SK-N-SH (cell line): ENCODE data around the gene FOXP1. TPM values are rescaled to one million over a fixed set of nuclear protein-coding genes. Genes with fewer than 3 reads are reported as not detected.

Experiments
- CTCF ChIA-PET: fragments of 300-600, 350-600 bp; formaldehyde crosslinking; extraction: SDS; loops from one replicate; lab custom pipeline; 2021; lab: Yijun Ruan, JAX
- POLR2A ChIA-PET: fragments of 350-600 bp; sonication (Branson Sonifier 250); formaldehyde crosslinking; extraction: SDS; loops from one replicate; lab custom pipeline; 2020; ENCODE audit warnings: antibody characterized with exemption, inconsistent platforms; lab: Yijun Ruan, JAX
- DNase-seq: peaks from one replicate; pipeline ENCODE4 v3.0.0; 2012
- H2AFZ ChIP-seq: fragments of 200-600 bp; sonication (generic); 2 replicates; pipeline ENCODE4 v1.8.1; 2016; ENCODE audit warnings: antibody characterized with exemption, mild to moderate bottlenecking, low read depth
- H3F3A ChIP-seq: fragments of 200-600 bp; sonication (generic); replicated peaks from 2 replicates; pipeline ENCODE3; 2016; ENCODE audit warnings: antibody characterized with exemption, mild to moderate bottlenecking; ENCODE audit not compliant: insufficient read depth
- H3K27ac ChIP-seq, 2 experiments: fragments of 200-500 bp in 1 of 2; fragments of 200-600 bp in 1 of 2; sonication (Bioruptor generic) in 1 of 2; sonication (generic), shearing (Covaris generic) in 1 of 2; 2 replicates each; pipeline versions ENCODE4 v1.5.1 to v1.6.1; 2014 to 2016; ENCODE audit warnings: low read depth in 2 of 2, inconsistent platforms in 1 of 2, low read length in 1 of 2, mild to moderate bottlenecking in 1 of 2, mixed read lengths in 1 of 2
- H3K27me3 ChIP-seq: fragments of 200-600 bp; sonication (generic), shearing (Covaris generic); 2 replicates; pipeline ENCODE4 v1.6.1; 2016; ENCODE audit warnings: mixed run types; ENCODE audit not compliant: insufficient read depth
- H3K36me3 ChIP-seq, 2 experiments: fragments of 200-500 bp in 1 of 2; fragments of 200-600 bp in 1 of 2; sonication (Bioruptor generic) in 1 of 2; sonication (generic) in 1 of 2; replicated peaks in 1 of 2; 2 replicates each; pipeline versions ENCODE3 to v1.5.1; 2014 to 2016; ENCODE audit warnings: low read length in 1 of 2, mild to moderate bottlenecking in 1 of 2; ENCODE audit not compliant: insufficient read depth in 2 of 2, control insufficient read depth in 1 of 2
- H3K4me1 ChIP-seq, 2 experiments: fragments of 200-500 bp in 1 of 2; fragments of 200-600 bp in 1 of 2; sonication (Bioruptor generic) in 1 of 2; sonication (generic), shearing (Covaris generic) in 1 of 2; 2 replicates each; pipeline versions ENCODE4 v1.5.1 to v1.6.1; 2014 to 2016; ENCODE audit warnings: low read depth in 1 of 2, low read length in 1 of 2, mixed run types in 1 of 2; ENCODE audit not compliant: insufficient read depth in 2 of 2, control insufficient read depth in 1 of 2
- H3K4me2 ChIP-seq: fragments of 200-600 bp; sonication (generic), shearing (Covaris generic); 2 replicates; pipeline ENCODE4 v1.6.1; 2017; ENCODE audit warnings: mixed run types
- H3K4me3 ChIP-seq, 2 experiments: fragments of 200-500 bp in 1 of 2; fragments of 200-600 bp in 1 of 2; sonication (Bioruptor generic) in 1 of 2; sonication (generic), shearing (Covaris generic) in 1 of 2; 2 replicates each; pipeline versions ENCODE4 v1.5.1 to v1.8.1; 2014 to 2016; ENCODE audit warnings: low read depth in 2 of 2, inconsistent platforms in 1 of 2, low read length in 1 of 2, mild to moderate bottlenecking in 1 of 2, mixed read lengths in 1 of 2, moderate library complexity in 1 of 2
- H3K79me2 ChIP-seq: fragments of 200-600 bp; sonication (generic); 2 replicates; pipeline ENCODE4 v1.8.1; 2017; ENCODE audit warnings: mild to moderate bottlenecking; ENCODE audit not compliant: insufficient read depth
- H3K9ac ChIP-seq: fragments of 200-600 bp; sonication (generic); 2 replicates; pipeline ENCODE4 v1.6.1; 2017; ENCODE audit warnings: mixed run types
- H3K9me2 ChIP-seq: fragments of 200-600 bp; sonication (generic); 2 replicates; pipeline ENCODE4 v1.6.1; 2017; ENCODE audit warnings: mixed run types
- H3K9me3 ChIP-seq: fragments of 200-600 bp; sonication (generic); 2 replicates; pipeline ENCODE4 v1.6.1; 2017; ENCODE audit warnings: mixed run types, mild to moderate bottlenecking, moderate library complexity
- H4K20me1 ChIP-seq: fragments of 200-600 bp; sonication (generic); 2 replicates; pipeline ENCODE4 v1.6.1; 2017; ENCODE audit warnings: mild to moderate bottlenecking, mixed run types; ENCODE audit not compliant: insufficient read depth
- FOXJ3 ChIP-seq: sonication (generic); formaldehyde crosslinking; IDR thresholded peaks from 2 replicates; pipeline ENCODE4 v1.5.1; 2020; ENCODE audit warnings: mild to moderate bottlenecking, missing genetic modification reagents
- FOXM1 ChIP-seq: IDR thresholded peaks from 2 replicates; pipeline ENCODE4 v1.4.0; 2012; ENCODE audit warnings: low read depth, mild to moderate bottlenecking
- GABPA ChIP-seq: IDR thresholded peaks from 2 replicates; pipeline ENCODE4 v1.4.0; 2012; ENCODE audit warnings: low read depth, mild to moderate bottlenecking
- GATA2 ChIP-seq: sonication (generic); formaldehyde crosslinking; IDR thresholded peaks from 2 replicates; pipeline ENCODE4 v1.5.0; 2020; ENCODE audit warnings: mild to moderate bottlenecking, missing genetic modification reagents
- JUND ChIP-seq: IDR thresholded peaks from 2 replicates; pipeline ENCODE4 v1.4.0; 2012
- MEF2A ChIP-seq: IDR thresholded peaks from 2 replicates; pipeline ENCODE4 v1.4.0; 2012; ENCODE audit warnings: low read depth, borderline replicate concordance
- NFIC ChIP-seq: IDR thresholded peaks from 2 replicates; pipeline ENCODE4 v1.4.0; 2012; ENCODE audit warnings: borderline replicate concordance
- NRF1 ChIP-seq: IDR thresholded peaks from 2 replicates; pipeline ENCODE4 v1.6.1; 2012; ENCODE audit warnings: low read depth, mild to moderate bottlenecking, low read length
- RFX5 ChIP-seq: IDR thresholded peaks from 2 replicates; pipeline ENCODE4 v1.6.1; 2012; ENCODE audit warnings: mild to moderate bottlenecking, improper control_type of control experiment, low read length
- RXRA ChIP-seq: IDR thresholded peaks from 2 replicates; pipeline ENCODE4 v1.4.0; 2012; ENCODE audit warnings: low read depth, mild to moderate bottlenecking, borderline replicate concordance
- SIN3A ChIP-seq: IDR thresholded peaks from 2 replicates; pipeline ENCODE4 v1.6.1; 2012; ENCODE audit warnings: low read depth, mild to moderate bottlenecking, low read length, moderate library complexity, borderline replicate concordance
- SMC3 ChIP-seq: IDR thresholded peaks from 2 replicates; pipeline ENCODE4 v1.6.1; 2012; ENCODE audit warnings: low read depth, low read length, improper control_type of control experiment
- TAF1 ChIP-seq: IDR thresholded peaks from 2 replicates; pipeline ENCODE4 v1.6.1; 2012; ENCODE audit warnings: low read depth, mild to moderate bottlenecking, low read length, moderate library complexity, borderline replicate concordance
- USF1 ChIP-seq: IDR thresholded peaks from 2 replicates; pipeline ENCODE4 v1.4.0; 2012; ENCODE audit warnings: low read depth, borderline replicate concordance
- USF2 ChIP-seq: fragments of 150-350 bp; IDR thresholded peaks from 2 replicates; pipeline ENCODE4 v1.6.1; 2017; ENCODE audit warnings: antibody characterized with exemption, low read length, low read depth, borderline replicate concordance
- YY1 ChIP-seq: IDR thresholded peaks from 2 replicates; pipeline ENCODE4 v1.4.0; 2012; ENCODE audit warnings: low read depth, mild to moderate bottlenecking
- WGBS: methylation state at CpG from one replicate; pipeline ENCODE4 v1.1.6; 2017; ENCODE audit warnings: low lambda C conversion rate; 5-methylcytosine and 5-hydroxymethylcytosine counted together
- polyA plus RNA-seq, 3 experiments: library from polyadenylated mRNA; depleted of rRNA; stranded (reverse); fragments of >200 nt; gene quantifications; 2 replicates each; pipeline ENCODE4 v1.2.3, GENCODE V29; 2012
- TF ChIP-seq, protein P1 (sequence below): fragments of 200-600 bp; sonication (generic); IDR thresholded peaks from 2 replicates; pipeline ENCODE4 v1.6.1; 2017; ENCODE audit warnings: antibody characterized with exemption, mild to moderate bottlenecking, moderate library complexity
- TF ChIP-seq, protein P2 (sequence below): IDR thresholded peaks from 2 replicates; pipeline ENCODE4 v1.4.0; 2012; ENCODE audit warnings: low read depth, borderline replicate concordance
- TF ChIP-seq, protein P3 (sequence below): fragments of 150-350 bp; IDR thresholded peaks from 2 replicates; pipeline ENCODE4 v1.6.1; 2016; ENCODE audit warnings: mild to moderate bottlenecking, low read depth, low read length

The FOXP1 gene
- polyA plus RNA-seq, 1 of the 3 experiments (the other 2 are of a cell fraction), result 8.8 TPM

DNA sequence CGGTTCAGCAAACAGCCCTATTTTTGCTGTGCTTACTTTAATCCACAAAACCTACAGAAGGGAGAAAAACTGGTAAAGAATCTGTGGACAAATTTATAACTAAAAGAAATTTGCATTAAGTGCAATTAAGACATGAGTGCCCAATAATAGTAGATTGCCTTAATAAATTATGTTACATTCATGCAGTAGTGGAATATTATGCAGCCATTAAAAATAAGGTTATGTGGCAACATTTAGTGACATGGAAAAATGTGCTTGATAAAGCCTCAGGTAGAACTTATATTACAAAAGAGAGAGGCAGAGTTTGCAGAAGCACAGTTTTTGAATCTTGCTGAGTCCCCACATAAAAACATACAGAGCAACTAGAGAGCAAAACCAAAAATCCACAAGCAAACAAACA is 253.0 kb downstream of the FOXP1 start (continued):
- TF ChIP-seq, protein P1, sequence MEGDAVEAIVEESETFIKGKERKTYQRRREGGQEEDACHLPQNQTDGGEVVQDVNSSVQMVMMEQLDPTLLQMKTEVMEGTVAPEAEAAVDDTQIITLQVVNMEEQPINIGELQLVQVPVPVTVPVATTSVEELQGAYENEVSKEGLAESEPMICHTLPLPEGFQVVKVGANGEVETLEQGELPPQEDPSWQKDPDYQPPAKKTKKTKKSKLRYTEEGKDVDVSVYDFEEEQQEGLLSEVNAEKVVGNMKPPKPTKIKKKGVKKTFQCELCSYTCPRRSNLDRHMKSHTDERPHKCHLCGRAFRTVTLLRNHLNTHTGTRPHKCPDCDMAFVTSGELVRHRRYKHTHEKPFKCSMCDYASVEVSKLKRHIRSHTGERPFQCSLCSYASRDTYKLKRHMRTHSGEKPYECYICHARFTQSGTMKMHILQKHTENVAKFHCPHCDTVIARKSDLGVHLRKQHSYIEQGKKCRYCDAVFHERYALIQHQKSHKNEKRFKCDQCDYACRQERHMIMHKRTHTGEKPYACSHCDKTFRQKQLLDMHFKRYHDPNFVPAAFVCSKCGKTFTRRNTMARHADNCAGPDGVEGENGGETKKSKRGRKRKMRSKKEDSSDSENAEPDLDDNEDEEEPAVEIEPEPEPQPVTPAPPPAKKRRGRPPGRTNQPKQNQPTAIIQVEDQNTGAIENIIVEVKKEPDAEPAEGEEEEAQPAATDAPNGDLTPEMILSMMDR, result no peak

DNA sequence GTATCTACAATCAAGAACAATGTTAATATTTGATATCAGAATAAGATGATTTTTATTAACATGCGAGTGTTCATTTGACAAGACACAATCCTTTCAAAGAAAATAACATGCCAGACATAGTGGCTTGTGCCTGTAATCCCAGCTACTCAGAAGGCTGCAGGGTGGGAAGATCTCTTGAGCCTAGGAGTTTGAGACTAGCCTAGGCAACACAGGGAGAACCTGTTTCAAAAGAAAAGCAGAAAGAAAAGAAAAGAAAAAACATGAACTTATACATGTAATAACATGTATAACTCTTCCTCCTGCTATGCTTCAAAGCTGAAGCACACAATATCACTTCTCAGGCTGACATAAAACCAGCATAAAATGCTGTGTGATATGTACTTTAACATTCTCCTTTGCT is 253.7 kb downstream of the FOXP1 start:
- CTCF ChIA-PET, result no interaction called here
- POLR2A ChIA-PET, result no interaction called here
- no peaks in the 10 kb centered on the region for H3K4me1 ChIP-seq

More for the DNA sequence above, 253.7 kb downstream of the FOXP1 start:
- Histone ChIP-seq H3K79me2 (peaks cover 64% of the 10 kb centered on the region), H3K4me2 (no peak overlapping the region), H3K9ac (no peak overlapping the region), H3K27ac (no peak overlapping the region), H3F3A (no peaks in the 10 kb centered on the region), H3K9me3 (no peaks in the 10 kb centered on the region), H4K20me1 (no peaks in the 10 kb centered on the region)
- TF ChIP-seq GABPA (no peak), FOXM1 (no peak), USF1 (no peak), FOXJ3 (CRISPR knock-in tag) (no peak), GATA2 (no peak), RXRA (no peak), SMC3 (no peak), RFX5 (no peak), USF2 (no peak), NRF1 (no peak), NFIC (no peak), JUND (no peak), TAF1 (no peak), YY1 (no peak), SIN3A (no peak), MEF2A (no peak)
- TF ChIP-seq, protein P1, result no peak
- TF ChIP-seq, protein P2, sequence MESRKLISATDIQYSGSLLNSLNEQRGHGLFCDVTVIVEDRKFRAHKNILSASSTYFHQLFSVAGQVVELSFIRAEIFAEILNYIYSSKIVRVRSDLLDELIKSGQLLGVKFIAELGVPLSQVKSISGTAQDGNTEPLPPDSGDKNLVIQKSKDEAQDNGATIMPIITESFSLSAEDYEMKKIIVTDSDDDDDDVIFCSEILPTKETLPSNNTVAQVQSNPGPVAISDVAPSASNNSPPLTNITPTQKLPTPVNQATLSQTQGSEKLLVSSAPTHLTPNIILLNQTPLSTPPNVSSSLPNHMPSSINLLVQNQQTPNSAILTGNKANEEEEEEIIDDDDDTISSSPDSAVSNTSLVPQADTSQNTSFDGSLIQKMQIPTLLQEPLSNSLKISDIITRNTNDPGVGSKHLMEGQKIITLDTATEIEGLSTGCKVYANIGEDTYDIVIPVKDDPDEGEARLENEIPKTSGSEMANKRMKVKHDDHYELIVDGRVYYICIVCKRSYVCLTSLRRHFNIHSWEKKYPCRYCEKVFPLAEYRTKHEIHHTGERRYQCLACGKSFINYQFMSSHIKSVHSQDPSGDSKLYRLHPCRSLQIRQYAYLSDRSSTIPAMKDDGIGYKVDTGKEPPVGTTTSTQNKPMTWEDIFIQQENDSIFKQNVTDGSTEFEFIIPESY, result no peak
- TF ChIP-seq, protein P3, sequence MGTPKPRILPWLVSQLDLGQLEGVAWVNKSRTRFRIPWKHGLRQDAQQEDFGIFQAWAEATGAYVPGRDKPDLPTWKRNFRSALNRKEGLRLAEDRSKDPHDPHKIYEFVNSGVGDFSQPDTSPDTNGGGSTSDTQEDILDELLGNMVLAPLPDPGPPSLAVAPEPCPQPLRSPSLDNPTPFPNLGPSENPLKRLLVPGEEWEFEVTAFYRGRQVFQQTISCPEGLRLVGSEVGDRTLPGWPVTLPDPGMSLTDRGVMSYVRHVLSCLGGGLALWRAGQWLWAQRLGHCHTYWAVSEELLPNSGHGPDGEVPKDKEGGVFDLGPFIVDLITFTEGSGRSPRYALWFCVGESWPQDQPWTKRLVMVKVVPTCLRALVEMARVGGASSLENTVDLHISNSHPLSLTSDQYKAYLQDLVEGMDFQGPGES, result no peak
- TF ChIP-seq, all 33 proteins: peak for 0
- no peak overlapping the region for H3K4me3 ChIP-seq
- H3K9me2 ChIP-seq, result no peaks in the 10 kb centered on the region
- peaks cover 0 to 18% of the 10 kb centered on the region in 2 experiments for H3K36me3 ChIP-seq
- WGBS, result 90% methylated on average over 1 of the region's 1 CpG
- H2AFZ ChIP-seq, result no peak overlapping the region
- no peaks in the 10 kb centered on the region for H3K27me3 ChIP-seq
- no peak for DNase-seq
